NCI-H128 (cell line): ENCODE results near the gene CYP26A1.
"Not testable (repeated sequence)": the region's sequence is repeated elsewhere in the genome, so short reads cannot be mapped to it uniquely, and the experiment has no call there.

Source experiments
- DNase-seq: peaks from one replicate; lab custom pipeline; 2025; ENCODE audit not compliant: unreplicated experiment; lab: John Stamatoyannopoulos, UW

The CYP26A1 gene

GRCh38 chr10:93079663-93080349 lies 6.1 kb downstream of the CYP26A1 start:
- DNase-seq, result no peak

- no peak for DNase-seq
Observed at GRCh38 chr10:93080350-93081046, 6.8 kb downstream of the CYP26A1 start.

GRCh38 chr10:93081318-93081717 lies 7.6 kb downstream of the CYP26A1 start:
- DNase-seq, result no peak

- no peak for DNase-seq
Observed at GRCh38 chr10:93081834-93082233, 8.1 kb downstream of the CYP26A1 start.

GRCh38 chr10:93083743-93084539 lies 10.2 kb downstream of the CYP26A1 start:
- DNase-seq, result no peak

GRCh38 chr10:93085272-93085859 lies 11.7 kb downstream of the CYP26A1 start:
- DNase-seq, result no peak

- DNase-seq, result no peak
Observed at GRCh38 chr10:93086289-93086688, 12.6 kb downstream of the CYP26A1 start.

- DNase-seq, result no peak
Observed at GRCh38 chr10:93087846-93088245, 14.2 kb downstream of the CYP26A1 start.

- DNase-seq, result no peak
Observed at GRCh38 chr10:93088466-93088865, 14.8 kb downstream of the CYP26A1 start.

- DNase-seq, result no peak
Observed at GRCh38 chr10:93090619-93091018, 16.9 kb downstream of the CYP26A1 start.

- DNase-seq, result no peak
Observed at GRCh38 chr10:93091960-93092359, 18.3 kb downstream of the CYP26A1 start.

GRCh38 chr10:93095225-93095624 lies 21.5 kb downstream of the CYP26A1 start:
- no peak for DNase-seq

GRCh38 chr10:93096901-93097300 lies 23.2 kb downstream of the CYP26A1 start:
- DNase-seq, result no peak

GRCh38 chr10:93097386-93097785 lies 23.7 kb downstream of the CYP26A1 start:
- DNase-seq, result no peak

GRCh38 chr10:93098816-93099215 lies 25.1 kb downstream of the CYP26A1 start:
- DNase-seq, result no peak

GRCh38 chr10:93099670-93100069 lies 26.0 kb downstream of the CYP26A1 start:
- no peak for DNase-seq

- DNase-seq, result not testable (repeated sequence)
Observed at GRCh38 chr10:93101148-93101547, 27.5 kb downstream of the CYP26A1 start.

GRCh38 chr10:93103953-93104352 lies 30.3 kb downstream of the CYP26A1 start:
- no peak for DNase-seq

GRCh38 chr10:93106631-93107072 lies 33.0 kb downstream of the CYP26A1 start:
- DNase-seq, result no peak

GRCh38 chr10:93110472-93111146 lies 36.9 kb downstream of the CYP26A1 start:
- DNase-seq, result no peak

GRCh38 chr10:93113042-93113441 lies 39.3 kb downstream of the CYP26A1 start:
- no peak for DNase-seq
